B cell (primary cell): Measurements from ENCODE around the gene ACAP1. TPM values are rescaled to one million over a fixed set of nuclear protein-coding genes. Genes with fewer than 3 reads are reported as not detected.
A peak's percentile ranks its signal among the peaks of the same experiment; 100 is the strongest.

ENCODE experiments used
- ATAC-seq: fragments of 200-7000 bp; cut with Tn5 transposase; one replicate; pipeline ENCODE4 v1.10.0; 2021; ENCODE audit warnings: low read depth, mild to moderate bottlenecking, moderate number of reproducible peaks, moderate library complexity
- CTCF ChIA-PET: fragments of 350-600 bp; sonication (Branson Sonifier 250); formaldehyde crosslinking; loops from one replicate; lab custom pipeline; 2021; ENCODE audit warnings: antibody characterized with exemption, inconsistent platforms; lab: Charles Lee
- POLR2A ChIA-PET: fragments of 350-600 bp; sonication (Branson Sonifier 250); formaldehyde crosslinking; loops from one replicate; lab custom pipeline; 2021; ENCODE audit warnings: antibody characterized with exemption; lab: Charles Lee
- DNase-seq: peaks from one replicate; pipeline ENCODE4 v3.0.0; 2013
- H2AFZ ChIP-seq: 2 replicates; pipeline ENCODE4 v1.6.1; 2012; ENCODE audit warnings: mild to moderate bottlenecking, low read depth, low read length; ENCODE audit not compliant: insufficient read depth, poor library complexity, severe bottlenecking
- H3K27ac ChIP-seq, 2 donors: 1 replicate in 1 of 2; 2 replicates in 1 of 2; pipeline ENCODE4 v1.5.1; 2012 to 2013; ENCODE audit warnings: low read length in 2 of 2, mild to moderate bottlenecking in 2 of 2, moderate library complexity in 1 of 2
- H3K27me3 ChIP-seq, 4 experiments: fragments of 200-600 bp in 1 of 4; sonication (generic) in 1 of 4; replicated peaks in 1 of 4; 1 replicate in 2 of 4; 2 replicates in 2 of 4; pipeline versions ENCODE4 v1.6.1 to v1.7.0; 2013 to 2016; ENCODE audit warnings: low read length in 3 of 4, mild to moderate bottlenecking in 2 of 4, mixed read lengths in 1 of 4, moderate library complexity in 1 of 4; ENCODE audit not compliant: insufficient read depth in 4 of 4, control insufficient read depth in 3 of 4; ENCODE audit errors: control extremely low read depth in 1 of 4
- H3K36me3 ChIP-seq, 2 experiments: replicated peaks in 1 of 2; 1 replicate in 1 of 2; 2 replicates in 1 of 2; pipeline versions ENCODE4 v1.6.1 to v1.7.1; 2013; ENCODE audit warnings: low read length in 1 of 2; ENCODE audit not compliant: insufficient read depth in 2 of 2, control insufficient read depth in 1 of 2; ENCODE audit errors: control extremely low read depth in 1 of 2, extremely low read depth in 1 of 2
- H3K4me1 ChIP-seq, 2 donors: fragments of 200-600 bp in 1 of 2; sonication (generic) in 1 of 2; 1 replicate in 1 of 2; 2 replicates in 1 of 2; pipeline versions ENCODE4 v1.5.1 to v1.6.1; 2013 to 2017; ENCODE audit warnings: low read length in 2 of 2; ENCODE audit not compliant: control insufficient read depth in 2 of 2, insufficient read depth in 2 of 2
- H3K4me2 ChIP-seq: replicated peaks from 2 replicates; pipeline ENCODE3; 2012; ENCODE audit warnings: mild to moderate bottlenecking, low read depth, low read length; ENCODE audit not compliant: poor library complexity, severe bottlenecking
- H3K4me3 ChIP-seq, 5 experiments: fragments of 200-600 bp in 1 of 5; sonication (generic) in 1 of 5; 1 replicate in 3 of 5; 2 replicates in 2 of 5; pipeline versions ENCODE4 v1.5.1 to v1.7.0; 2011 to 2016; ENCODE audit warnings: low read length in 4 of 5, mild to moderate bottlenecking in 4 of 5, low read depth in 2 of 5, control low read depth in 1 of 5, moderate library complexity in 1 of 5; ENCODE audit not compliant: insufficient read depth in 1 of 5; ENCODE audit errors: control extremely low read depth in 1 of 5, extremely low read depth in 1 of 5
- H3K79me2 ChIP-seq: fragments of 200-600 bp; sonication (generic); one replicate; pipeline ENCODE4 v1.6.0; 2016; ENCODE audit warnings: low read length; ENCODE audit not compliant: control insufficient read depth, insufficient read depth
- H3K9ac ChIP-seq: fragments of 200-600 bp; sonication (generic); 2 replicates; pipeline ENCODE4 v1.6.1; 2017; ENCODE audit warnings: mild to moderate bottlenecking, low read length, moderate library complexity
- H3K9me3 ChIP-seq, 3 donors: one replicate each; pipeline versions ENCODE4 v1.6.1 to v1.7.1; 2013; ENCODE audit warnings: low read length in 2 of 3; ENCODE audit not compliant: control insufficient read depth in 2 of 3, insufficient read depth in 1 of 3; ENCODE audit errors: control extremely low read depth in 1 of 3
- H4K20me1 ChIP-seq: 2 replicates; pipeline ENCODE4 v1.6.0; 2012; ENCODE audit warnings: mild to moderate bottlenecking, low read length; ENCODE audit not compliant: insufficient read depth, control insufficient read depth, poor library complexity, severe bottlenecking
- H3K27ac Mint-ChIP-seq: one replicate; pipeline ENCODE4 v1.8.0; 2021; ENCODE audit warnings: mixed read lengths
- H3K27me3 Mint-ChIP-seq: one replicate; pipeline ENCODE4 v1.8.0; 2021; ENCODE audit warnings: mixed read lengths
- H3K4me1 Mint-ChIP-seq: one replicate; pipeline ENCODE4 v1.8.0; 2021; ENCODE audit warnings: mixed read lengths
- H3K4me3 Mint-ChIP-seq: one replicate; pipeline ENCODE4 v1.8.0; 2021; ENCODE audit warnings: mixed read lengths
- H3K9me3 Mint-ChIP-seq: one replicate; pipeline ENCODE4 v1.8.0; 2022; ENCODE audit warnings: mixed read lengths; ENCODE audit not compliant: insufficient read depth
- CTCF ChIP-seq: fragments of 200-600 bp; IDR thresholded peaks from one replicate; pipeline ENCODE4 v1.8.0; 2022; ENCODE audit warnings: antibody characterized with exemption, mild to moderate bottlenecking
- EZH2 ChIP-seq: IDR thresholded peaks from 2 replicates; pipeline ENCODE4 v1.6.1; 2012; ENCODE audit warnings: borderline replicate concordance, low read depth, mild to moderate bottlenecking, moderate library complexity, low read length; ENCODE audit not compliant: insufficient read depth, poor library complexity, severe bottlenecking
- WGBS: methylation state at CpG from one replicate; pipeline ENCODE4 v1.1.5; 2013; ENCODE audit warnings: missing lambda C conversion rate; ENCODE audit not compliant: insufficient coverage; 5-methylcytosine and 5-hydroxymethylcytosine counted together
- intact Hi-C: fragments of 100-400 bp; cut with micrococcal nuclease; formaldehyde crosslinking; loops from one replicate; pipeline ENCODE4 v1.10.0; 2022
- polyA plus RNA-seq: library from polyadenylated mRNA; depleted of rRNA; stranded (reverse); fragments of >200 nt; gene quantifications from 2 replicates; pipeline ENCODE4 v1.2.3, GENCODE V29; 2012
- total RNA-seq, 2 donors: library from RNA; stranded (reverse); fragments of 120-200 nt in 1 of 2; gene quantifications; 1 replicate in 1 of 2; 2 replicates in 1 of 2; pipeline versions ENCODE4 v1.2.3 to v1.2.4, GENCODE V29; 2013 to 2022

ACAP1 gene
- total and polyA plus RNA-seq, 2 donors (not counting 1 experiment from before 2014, with no cell fraction given): 392 to 412 TPM

GRCh38 chr17:7380321-7380720 lies 44.0 kb downstream of the ACAP1 start:
- Histone ChIP-seq H3K4me2 (no peak overlapping the region), H3K4me3 (no peak overlapping the region), H3K36me3 (no peaks in the 10 kb centered on the region), H2AFZ (no peak overlapping the region), H3K9me3 (peaks cover 2 to 19% (median 2%) of the 10 kb centered on the region in 3 donors), H3K79me2 (no peaks in the 10 kb centered on the region), H3K27ac (no peak overlapping the region), H4K20me1 (no peaks in the 10 kb centered on the region), H3K27me3 (peaks cover 0 to 43% (median 14%) of the 10 kb centered on the region in 4 experiments), H3K9ac (no peak overlapping the region), H3K4me1 (peaks cover 19% of the 10 kb centered on the region in 2 donors)
- POLR2A ChIA-PET: interaction anchor here (0.9 to 1.1 kb wide), 2 partner anchors 24 to 30 kb away, joined by 3 to 4 read pairs; partner anchors contain the start of gene TMEM256
- Mint-ChIP-seq H3K4me1 (peaks cover 13% of the 10 kb centered on the region), H3K4me3 (no peak overlapping the region), H3K9me3 (no peaks in the 10 kb centered on the region), H3K27me3 (peaks cover 41% of the 10 kb centered on the region), H3K27ac (no peak overlapping the region)
- intact Hi-C loops: no loop called here
- 72% methylated on average over 7 of the region's 7 CpGs for WGBS
- TF ChIP-seq EZH2: no peak
- TF ChIP-seq CTCF: no peak
- CTCF ChIA-PET: no interaction called here
- ATAC-seq: no peak
- DNase-seq: no peak

- TF ChIP-seq CTCF (no peak), EZH2 (peak; percentile 34)
- no peak for ATAC-seq
- DNase-seq: peak; percentile 30
- Histone ChIP-seq H3K27me3 (peaks cover 0 to 43% (median 14%) of the 10 kb centered on the region in 4 experiments), H3K9ac (no peak within 1 kb of the TSS), H3K36me3 (no peaks in the 10 kb centered on the region), H4K20me1 (no peaks in the 10 kb centered on the region), H3K79me2 (no peaks in the 10 kb centered on the region), H3K9me3 (peaks cover 2 to 19% (median 2%) of the 10 kb centered on the region in 3 donors), H2AFZ (no peak within 1 kb of the TSS), H3K4me2 (peak within 1 kb of the TSS; percentile 14), H3K27ac (no peak within 1 kb of the TSS), H3K4me1 (peaks cover 19% of the 10 kb centered on the region in 2 donors), H3K4me3 (no peak within 1 kb of the TSS)
- Mint-ChIP-seq H3K4me1 (peaks cover 14% of the 10 kb centered on the region), H3K27me3 (peaks cover 41% of the 10 kb centered on the region), H3K9me3 (no peaks in the 10 kb centered on the region), H3K4me3 (no peak within 1 kb of the TSS), H3K27ac (no peak within 1 kb of the TSS)
- intact Hi-C loops: no loop called here
- ChIA-PET POLR2A (interaction anchor here (0.9 to 1.1 kb wide), 2 partner anchors 23 to 31 kb away, joined by 3 to 4 read pairs; partner anchors contain the start of gene TMEM256), CTCF (no interaction called here)
- 9% methylated on average over 50 of the region's 52 CpGs for WGBS
Observed at GRCh38 chr17:7380855-7381683, 44.7 kb downstream of the ACAP1 start, which contains the start of gene TNK1. Gene TNK1 (plus strand): TSS chr17:7381089. CDS start chr17:7382927, 1,838 bp downstream.
